ENCODE data around the gene COL26A1. TPM values are rescaled to one million over a fixed set of nuclear protein-coding genes. Genes with fewer than 3 reads are reported as not detected.
A peak's percentile ranks its signal among the peaks of the same experiment; 100 is the strongest.

Gene COL26A1
- total RNA-seq, 2 donors from 2014 or later, result not detected

- Histone ChIP-seq H3K4me3 (no peak overlapping the region), H3K36me3 (no peaks in the 10 kb centered on the region), H3K27me3 (no peaks in the 10 kb centered on the region), H3K27ac (no peak overlapping the region), H3K9me3 (no peaks in the 10 kb centered on the region), H3K4me1 (no peaks in the 10 kb centered on the region)
- no peak for DNase-seq (ENCODE audit: low spot score)
- TF ChIP-seq, protein P1, sequence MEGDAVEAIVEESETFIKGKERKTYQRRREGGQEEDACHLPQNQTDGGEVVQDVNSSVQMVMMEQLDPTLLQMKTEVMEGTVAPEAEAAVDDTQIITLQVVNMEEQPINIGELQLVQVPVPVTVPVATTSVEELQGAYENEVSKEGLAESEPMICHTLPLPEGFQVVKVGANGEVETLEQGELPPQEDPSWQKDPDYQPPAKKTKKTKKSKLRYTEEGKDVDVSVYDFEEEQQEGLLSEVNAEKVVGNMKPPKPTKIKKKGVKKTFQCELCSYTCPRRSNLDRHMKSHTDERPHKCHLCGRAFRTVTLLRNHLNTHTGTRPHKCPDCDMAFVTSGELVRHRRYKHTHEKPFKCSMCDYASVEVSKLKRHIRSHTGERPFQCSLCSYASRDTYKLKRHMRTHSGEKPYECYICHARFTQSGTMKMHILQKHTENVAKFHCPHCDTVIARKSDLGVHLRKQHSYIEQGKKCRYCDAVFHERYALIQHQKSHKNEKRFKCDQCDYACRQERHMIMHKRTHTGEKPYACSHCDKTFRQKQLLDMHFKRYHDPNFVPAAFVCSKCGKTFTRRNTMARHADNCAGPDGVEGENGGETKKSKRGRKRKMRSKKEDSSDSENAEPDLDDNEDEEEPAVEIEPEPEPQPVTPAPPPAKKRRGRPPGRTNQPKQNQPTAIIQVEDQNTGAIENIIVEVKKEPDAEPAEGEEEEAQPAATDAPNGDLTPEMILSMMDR (IDR thresholded peaks at IDR 0.05), result no peak
Measured at GRCh38 chr7:101507327-101507726, 144.7 kb downstream of the COL26A1 start.

- Histone ChIP-seq H3K27ac (no peak overlapping the region), H3K4me3 (no peak overlapping the region), H3K36me3 (no peaks in the 10 kb centered on the region), H3K27me3 (no peaks in the 10 kb centered on the region), H3K9me3 (no peaks in the 10 kb centered on the region), H3K4me1 (no peaks in the 10 kb centered on the region)
- DNase-seq (ENCODE audit: low spot score), result no peak
- TF ChIP-seq, protein P1 (IDR thresholded peaks at IDR 0.05), result peak in 1 of 2 donors; percentile 43
Measured at GRCh38 chr7:101507791-101508252, 145.1 kb downstream of the COL26A1 start.

GRCh38 chr7:101510297-101510696 lies 147.6 kb downstream of the COL26A1 start:
- no peak for DNase-seq (ENCODE audit: low spot score)
- H3K9me3 ChIP-seq, result no peaks in the 10 kb centered on the region
- H3K4me1 ChIP-seq, result no peaks in the 10 kb centered on the region
- no peak overlapping the region for H3K4me3 ChIP-seq
- H3K27me3 ChIP-seq, result no peaks in the 10 kb centered on the region
- H3K36me3 ChIP-seq, result no peaks in the 10 kb centered on the region
- no peak overlapping the region for H3K27ac ChIP-seq
- TF ChIP-seq, protein P1 (IDR thresholded peaks at IDR 0.05), result no peak

DNA sequence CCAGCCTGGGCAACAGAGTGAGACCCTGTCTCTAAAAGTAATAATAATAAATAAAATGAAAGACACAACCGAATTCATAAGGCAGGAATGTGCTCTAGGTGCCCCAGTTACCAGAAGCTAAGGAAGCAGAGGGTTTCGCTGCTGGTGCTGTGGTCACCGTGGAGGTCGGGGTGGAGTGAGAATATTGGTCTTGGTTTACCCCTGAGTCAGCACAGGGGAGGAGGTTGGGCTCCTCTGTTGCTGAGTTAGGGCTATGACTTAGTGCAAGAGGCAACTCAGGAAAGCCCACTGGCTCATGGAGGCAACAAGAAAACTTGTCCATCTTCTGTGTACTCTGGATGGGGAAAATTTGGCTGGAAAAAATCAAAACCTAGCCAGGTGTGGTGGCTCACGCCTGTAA lies 149.3 kb downstream of the COL26A1 start:
- no peak overlapping the region for H3K27ac ChIP-seq
- TF ChIP-seq, protein P1 (IDR thresholded peaks at IDR 0.05), result no peak
- no peaks in the 10 kb centered on the region for H3K9me3 ChIP-seq
- no peaks in the 10 kb centered on the region for H3K4me1 ChIP-seq
- no peak overlapping the region for H3K4me3 ChIP-seq
- no peak for DNase-seq (ENCODE audit: low spot score)
- no peaks in the 10 kb centered on the region for H3K27me3 ChIP-seq
- H3K36me3 ChIP-seq, result no peaks in the 10 kb centered on the region

GRCh38 chr7:101516851-101517250 lies 154.2 kb downstream of the COL26A1 start:
- TF ChIP-seq, protein P1 (IDR thresholded peaks at IDR 0.05), result no peak
- no peaks in the 10 kb centered on the region for H3K27me3 ChIP-seq
- no peak overlapping the region for H3K27ac ChIP-seq
- H3K4me1 ChIP-seq, result no peaks in the 10 kb centered on the region
- H3K9me3 ChIP-seq, result peaks cover 0 to 10% of the 10 kb centered on the region in 2 donors
- H3K4me3 ChIP-seq, result no peak overlapping the region
- H3K36me3 ChIP-seq, result no peaks in the 10 kb centered on the region
- DNase-seq (ENCODE audit: low spot score), result no peak

DNA sequence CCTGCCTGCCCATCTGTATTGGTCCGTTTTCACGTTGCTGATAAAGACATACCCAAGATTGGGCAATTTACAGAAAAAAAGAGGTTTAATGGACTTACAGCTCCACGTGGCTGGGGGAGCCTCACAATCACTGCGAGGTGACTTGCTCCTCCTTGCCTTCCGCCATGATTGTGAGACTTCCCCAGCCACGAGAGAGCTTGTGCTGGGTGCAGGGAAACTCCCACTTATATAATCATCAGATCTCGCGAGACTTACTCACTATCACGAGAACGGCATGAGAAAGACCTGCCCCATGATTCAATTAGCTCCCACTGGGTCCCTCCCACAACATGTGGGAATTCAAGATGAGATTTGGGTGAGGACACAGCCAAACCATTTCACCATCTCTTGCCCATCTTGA lies 154.6 kb downstream of the COL26A1 start:
- Histone ChIP-seq H3K27ac (no peak overlapping the region), H3K4me3 (no peak overlapping the region), H3K4me1 (no peaks in the 10 kb centered on the region), H3K9me3 (peaks cover 0 to 10% of the 10 kb centered on the region in 2 donors), H3K27me3 (no peaks in the 10 kb centered on the region), H3K36me3 (no peaks in the 10 kb centered on the region)
- TF ChIP-seq, protein P1 (IDR thresholded peaks at IDR 0.05), result no peak
- DNase-seq (ENCODE audit: low spot score), result no peak

All from right atrium auricular region (tissue), 2 donors.